T-helper 17 cell (primary cell): ENCODE data around the gene LRG1. TPM values are rescaled to one million over a fixed set of nuclear protein-coding genes. Genes with fewer than 3 reads are reported as not detected.

Source experiments
- ATAC-seq: fragments of 150-1000 bp; cut with Tn5 transposase; 2 replicates; pipeline ENCODE4 v1.10.0; 2021; ENCODE audit warnings: mild to moderate bottlenecking, moderate library complexity
- DNase-seq, 3 donors: peaks; one replicate each; pipeline versions ENCODE4 v3.0.0 to v3.0.0-alpha.2; 2020 to 2021
- H3K9me3 ChIP-seq: one replicate; pipeline ENCODE4 v1.7.0; 2013; ENCODE audit warnings: low read length, mild to moderate bottlenecking; ENCODE audit not compliant: control insufficient read depth, poor library complexity, severe bottlenecking
- H3K27ac Mint-ChIP-seq: one replicate; pipeline ENCODE4 v1.8.0; 2022; ENCODE audit warnings: mild to moderate bottlenecking, moderate library complexity, mixed read lengths
- H3K27me3 Mint-ChIP-seq: one replicate; pipeline ENCODE4 v1.8.0; 2022; ENCODE audit warnings: mixed read lengths
- H3K36me3 Mint-ChIP-seq: one replicate; pipeline ENCODE4 v1.8.0; 2022; ENCODE audit warnings: low read depth, mixed read lengths
- H3K4me1 Mint-ChIP-seq: one replicate; pipeline ENCODE4 v1.8.0; 2022; ENCODE audit warnings: mild to moderate bottlenecking, mixed read lengths
- H3K4me3 Mint-ChIP-seq: one replicate; pipeline ENCODE4 v1.8.0; 2022; ENCODE audit warnings: mild to moderate bottlenecking, moderate library complexity, mixed read lengths
- total RNA-seq, 4 donors: library from RNA in 2 of 4; stranded (reverse) in 2 of 4; gene quantifications; one replicate each; pipeline ENCODE4 v1.2.3 and lab custom pipeline; 2022 to 2026

Gene LRG1
- total RNA-seq, 2 donors from 2014 or later, result 0.17 to 0.31 TPM

DNA sequence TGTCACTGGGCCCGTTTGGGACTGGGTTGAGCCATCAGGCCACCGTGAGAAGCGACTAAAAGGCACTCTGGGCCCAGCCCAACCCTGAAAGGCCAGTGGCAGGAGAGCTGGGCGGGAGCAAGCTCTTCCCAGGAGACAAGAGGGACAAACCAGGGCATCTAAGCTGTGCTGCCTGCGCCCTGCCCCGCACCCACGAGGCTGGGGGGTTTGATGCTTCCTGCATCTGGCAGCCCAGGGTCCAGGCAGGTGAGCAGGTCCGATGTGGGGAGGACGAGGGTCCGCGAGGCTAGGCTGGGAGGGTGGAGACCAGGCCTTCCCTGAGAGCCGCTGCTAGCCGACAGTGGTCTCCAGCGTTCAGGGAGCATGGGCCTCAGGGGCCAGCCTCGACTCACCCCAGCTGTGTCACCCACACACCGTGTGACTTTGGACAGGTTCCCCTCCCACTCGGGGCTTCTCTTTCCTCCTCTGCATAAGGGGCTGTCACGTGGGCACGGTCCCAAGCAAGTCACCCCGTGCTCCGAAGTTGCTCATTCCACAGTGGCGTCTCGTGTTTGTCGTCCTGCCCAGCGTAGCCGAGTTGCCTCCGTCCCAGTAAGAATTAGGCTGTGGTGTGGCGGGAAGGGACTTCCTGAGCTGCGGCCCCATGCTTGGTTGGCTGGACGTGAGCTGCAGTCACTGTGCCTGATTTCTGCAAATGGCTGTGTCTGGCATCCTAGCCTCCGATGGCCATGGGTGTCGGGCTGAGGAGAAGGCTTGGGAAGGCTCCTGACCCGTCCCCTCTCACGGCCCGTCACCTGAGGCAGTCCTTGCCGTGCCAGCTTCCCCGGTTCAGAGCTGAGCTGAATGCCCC lies 37.3 kb downstream of the LRG1 start:
- H3K36me3 Mint-ChIP-seq, result peaks cover 2% of the 10 kb centered on the region
- ATAC-seq, result no peak
- no peak for DNase-seq
- H3K4me1 Mint-ChIP-seq, result peaks cover 5% of the 10 kb centered on the region
- no peak overlapping the region for H3K27ac Mint-ChIP-seq
- no peak overlapping the region for H3K4me3 Mint-ChIP-seq
- no peaks in the 10 kb centered on the region for H3K9me3 ChIP-seq
- no peaks in the 10 kb centered on the region for H3K27me3 Mint-ChIP-seq

DNA sequence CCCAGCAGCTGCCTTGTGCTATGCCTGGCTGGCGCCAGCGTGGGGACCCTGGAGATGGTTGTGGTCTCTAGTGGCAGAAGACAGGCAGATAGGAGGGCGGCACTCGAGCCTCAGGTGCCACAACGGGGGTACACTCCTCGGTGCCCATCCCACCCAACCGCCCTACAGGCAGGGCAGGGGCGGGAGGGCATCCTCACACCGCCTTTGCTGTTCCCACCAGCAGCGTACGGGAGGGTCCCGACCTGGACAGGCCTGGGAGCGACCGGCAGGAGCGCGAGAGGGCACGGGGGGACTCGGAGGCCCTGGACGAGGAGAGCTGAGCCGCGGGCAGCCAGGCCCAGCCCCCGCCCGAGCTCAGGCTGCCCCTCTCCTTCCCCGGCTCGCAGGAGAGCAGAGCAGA lies 38.1 kb downstream of the LRG1 start:
- H3K27ac Mint-ChIP-seq, result no peak overlapping the region
- no peaks in the 10 kb centered on the region for H3K27me3 Mint-ChIP-seq
- H3K4me1 Mint-ChIP-seq, result peaks cover 5% of the 10 kb centered on the region
- H3K9me3 ChIP-seq, result no peaks in the 10 kb centered on the region
- DNase-seq (no peak), ATAC-seq (no peak)
- H3K36me3 Mint-ChIP-seq, result peaks cover 2% of the 10 kb centered on the region
- no peak overlapping the region for H3K4me3 Mint-ChIP-seq

DNA sequence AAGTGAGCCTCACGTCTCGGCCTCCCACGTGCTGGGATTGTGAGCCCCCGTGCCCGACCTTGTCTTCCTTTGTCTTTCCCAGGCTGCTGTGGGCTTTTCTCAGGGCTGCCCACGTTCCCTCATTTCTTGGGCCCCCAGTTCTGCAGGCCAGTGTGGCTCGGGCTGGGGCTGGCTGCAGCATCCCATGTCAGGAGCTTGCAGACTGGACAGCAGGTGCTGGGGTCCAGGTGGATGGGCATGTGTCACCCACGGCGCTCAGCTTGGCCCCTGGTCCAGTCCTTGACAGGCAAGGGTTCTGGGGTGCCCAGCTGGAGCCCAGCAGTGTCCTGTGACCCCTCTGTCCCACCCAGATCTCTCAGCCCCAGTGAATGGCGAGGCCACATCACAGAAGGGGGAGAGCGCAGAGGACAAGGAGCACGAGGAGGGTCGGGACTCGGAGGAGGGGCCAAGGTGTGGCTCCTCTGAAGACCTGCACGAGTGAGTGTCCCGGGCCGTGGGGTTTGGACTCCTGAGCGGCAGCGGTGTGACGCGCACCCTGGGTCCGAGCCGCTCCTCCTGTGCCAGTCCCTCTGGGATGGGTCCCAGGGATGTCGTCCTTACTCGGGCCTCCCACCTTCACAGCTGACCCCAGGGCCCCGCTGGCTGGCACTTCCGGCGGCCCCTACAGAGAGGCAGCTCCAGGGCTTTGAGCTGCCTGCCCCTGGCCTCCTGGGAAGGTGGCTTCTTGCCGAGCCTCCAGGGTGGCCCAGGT lies 38.8 kb downstream of the LRG1 start:
- H3K4me3 Mint-ChIP-seq, result no peak overlapping the region
- H3K9me3 ChIP-seq, result no peaks in the 10 kb centered on the region
- no peak overlapping the region for H3K27ac Mint-ChIP-seq
- peaks cover 2% of the 10 kb centered on the region for H3K4me1 Mint-ChIP-seq
- H3K36me3 Mint-ChIP-seq, result no peaks in the 10 kb centered on the region
- DNase-seq (no peak), ATAC-seq (no peak)
- H3K27me3 Mint-ChIP-seq, result no peaks in the 10 kb centered on the region

DNA sequence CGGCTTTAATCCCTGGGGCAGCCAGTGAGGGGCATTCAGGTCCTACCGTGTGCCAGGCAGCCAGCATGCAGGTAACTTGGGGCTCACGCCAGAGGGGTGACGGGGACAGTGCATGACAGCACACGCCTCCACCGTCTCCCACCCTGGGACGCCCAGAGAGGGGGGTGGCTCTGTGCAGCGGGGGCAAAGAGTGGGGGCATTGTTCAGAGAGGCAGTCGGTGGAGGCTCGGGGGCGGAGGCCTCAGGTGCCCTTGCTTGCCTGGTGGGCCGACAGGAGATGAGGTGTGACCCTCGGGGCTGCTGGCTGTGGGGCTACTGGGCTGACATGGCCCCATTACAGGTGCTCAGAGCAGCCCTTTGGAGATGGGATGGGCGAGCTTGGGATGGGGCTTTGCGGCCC lies 40.0 kb downstream of the LRG1 start:
- Mint-ChIP-seq H3K4me1 (no peaks in the 10 kb centered on the region), H3K36me3 (no peaks in the 10 kb centered on the region), H3K27ac (no peak overlapping the region), H3K4me3 (no peak overlapping the region), H3K27me3 (no peaks in the 10 kb centered on the region)
- no peaks in the 10 kb centered on the region for H3K9me3 ChIP-seq
- DNase-seq, result no peak
- no peak for ATAC-seq

DNA sequence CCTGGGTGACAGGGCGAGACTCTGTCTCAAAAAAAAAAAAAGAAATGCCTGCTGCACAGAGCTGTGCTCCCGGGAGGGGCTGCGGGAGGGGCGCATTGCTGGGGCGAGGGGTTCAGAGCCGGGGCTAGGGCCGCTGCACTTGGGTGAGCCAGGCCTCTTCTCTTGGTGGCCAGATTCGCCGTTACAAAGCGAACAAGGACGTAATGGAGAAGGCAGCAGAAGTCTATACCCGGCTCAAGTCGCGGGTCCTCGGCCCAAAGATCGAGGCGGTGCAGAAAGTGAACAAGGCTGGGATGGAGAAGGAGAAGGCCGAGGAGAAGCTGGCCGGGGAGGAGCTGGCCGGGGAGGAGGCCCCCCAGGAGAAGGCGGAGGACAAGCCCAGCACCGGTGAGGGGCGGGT lies 40.5 kb downstream of the LRG1 start:
- no peak overlapping the region for H3K4me3 Mint-ChIP-seq
- ATAC-seq, result no peak
- H3K27me3 Mint-ChIP-seq, result no peaks in the 10 kb centered on the region
- no peak for DNase-seq
- no peak overlapping the region for H3K27ac Mint-ChIP-seq
- H3K9me3 ChIP-seq, result no peaks in the 10 kb centered on the region
- no peaks in the 10 kb centered on the region for H3K4me1 Mint-ChIP-seq
- no peaks in the 10 kb centered on the region for H3K36me3 Mint-ChIP-seq

DNA sequence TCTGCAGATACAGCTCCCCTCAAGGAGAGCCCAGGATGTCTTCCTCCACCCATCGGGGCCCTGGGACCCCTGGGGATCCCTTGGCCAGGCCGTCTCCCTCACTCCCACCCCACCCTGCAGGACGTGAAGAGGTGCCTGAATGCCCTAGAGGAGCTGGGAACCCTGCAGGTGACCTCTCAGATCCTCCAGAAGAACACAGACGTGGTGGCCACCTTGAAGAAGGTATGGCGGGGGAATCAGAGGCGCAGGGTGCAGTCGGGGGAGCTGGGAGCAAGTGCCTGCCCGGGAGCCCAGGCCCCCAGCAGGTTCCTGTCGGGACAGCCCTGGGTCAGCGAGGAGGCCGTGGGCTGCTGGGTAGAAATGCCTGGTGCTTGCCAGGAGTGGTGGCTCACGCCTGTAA lies 41.1 kb downstream of the LRG1 start:
- no peak for DNase-seq
- Mint-ChIP-seq H3K36me3 (no peaks in the 10 kb centered on the region), H3K4me1 (no peaks in the 10 kb centered on the region), H3K27ac (no peak overlapping the region), H3K4me3 (no peak overlapping the region), H3K27me3 (no peaks in the 10 kb centered on the region)
- no peak for ATAC-seq
- no peaks in the 10 kb centered on the region for H3K9me3 ChIP-seq

DNA sequence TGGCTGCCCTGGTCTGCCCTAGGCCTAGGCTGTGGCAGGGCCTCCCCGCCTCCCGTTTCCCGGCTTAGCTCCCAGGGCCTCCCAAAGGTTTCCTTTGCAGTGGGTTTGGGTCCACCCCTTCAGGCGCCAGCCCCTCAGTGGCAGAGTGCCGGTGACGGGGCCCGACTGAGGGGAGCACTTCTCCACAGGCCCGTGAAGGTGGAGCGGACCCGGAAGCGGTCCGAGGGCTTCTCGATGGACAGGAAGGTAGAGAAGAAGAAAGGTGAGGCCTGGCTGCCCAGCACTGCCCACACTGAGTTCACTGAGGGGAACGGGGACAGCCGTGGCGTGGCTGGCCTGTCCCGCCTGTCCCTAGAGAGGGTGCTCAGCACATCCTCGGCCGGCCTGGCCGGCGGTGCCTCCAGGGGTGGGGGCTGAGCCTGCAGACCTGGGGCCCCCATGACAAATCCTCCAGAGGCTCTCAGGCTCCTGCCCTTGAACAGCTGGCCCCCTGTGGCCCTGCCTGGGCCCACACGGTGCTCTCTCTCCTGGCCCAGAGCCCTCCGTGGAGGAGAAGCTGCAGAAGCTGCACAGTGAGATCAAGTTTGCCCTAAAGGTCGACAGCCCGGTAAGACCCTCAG lies 42.0 kb downstream of the LRG1 start:
- no peak overlapping the region for H3K27ac Mint-ChIP-seq
- DNase-seq, result no peak
- no peaks in the 10 kb centered on the region for H3K9me3 ChIP-seq
- ATAC-seq, result no peak
- no peak overlapping the region for H3K4me3 Mint-ChIP-seq
- no peaks in the 10 kb centered on the region for H3K36me3 Mint-ChIP-seq
- H3K27me3 Mint-ChIP-seq, result no peaks in the 10 kb centered on the region
- H3K4me1 Mint-ChIP-seq, result no peaks in the 10 kb centered on the region

DNA sequence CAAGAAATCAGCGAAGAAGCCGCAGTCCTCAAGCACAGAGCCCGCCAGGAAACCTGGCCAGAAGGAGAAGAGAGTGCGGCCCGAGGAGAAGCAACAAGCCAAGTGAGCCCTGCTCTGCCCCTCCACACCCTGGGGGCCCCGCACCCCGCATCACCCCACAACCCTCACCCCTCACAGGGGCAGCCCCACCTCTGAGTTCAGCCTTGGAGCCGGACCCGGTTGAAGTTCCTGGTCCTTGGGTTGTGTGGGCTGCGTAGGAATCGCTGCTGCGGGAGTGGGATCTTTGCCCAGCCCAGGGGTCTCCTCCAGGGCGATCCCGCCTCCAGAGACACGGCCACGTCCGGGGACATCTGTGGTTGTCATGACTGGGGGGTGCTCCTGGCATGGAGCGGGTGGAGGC lies 43.5 kb downstream of the LRG1 start:
- no peaks in the 10 kb centered on the region for H3K36me3 Mint-ChIP-seq
- ATAC-seq (no peak), DNase-seq (no peak)
- no peaks in the 10 kb centered on the region for H3K9me3 ChIP-seq
- no peaks in the 10 kb centered on the region for H3K4me1 Mint-ChIP-seq
- no peak overlapping the region for H3K4me3 Mint-ChIP-seq
- no peaks in the 10 kb centered on the region for H3K27me3 Mint-ChIP-seq
- no peak overlapping the region for H3K27ac Mint-ChIP-seq

DNA sequence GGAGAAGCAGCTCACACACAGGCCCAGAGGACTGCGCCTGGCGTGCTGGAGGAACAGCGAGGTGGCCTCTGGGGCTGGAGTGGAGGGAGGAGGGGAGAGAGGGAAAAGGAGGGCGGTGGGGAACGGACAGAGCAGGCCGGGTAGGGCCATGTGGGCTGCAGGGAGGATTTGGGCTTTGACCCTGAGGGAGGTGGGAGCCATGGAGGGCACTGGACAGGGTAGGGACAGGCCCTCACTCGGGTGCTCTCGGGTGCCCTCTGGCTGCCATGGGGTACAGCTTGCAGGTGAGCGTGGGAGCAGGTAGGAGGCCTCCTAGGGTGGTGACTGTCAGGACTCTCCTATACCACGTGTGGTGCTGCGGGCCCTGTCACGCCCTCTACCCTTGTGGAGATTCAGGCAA lies 44.4 kb downstream of the LRG1 start:
- ATAC-seq (no peak), DNase-seq (no peak)
- no peaks in the 10 kb centered on the region for H3K36me3 Mint-ChIP-seq
- no peaks in the 10 kb centered on the region for H3K9me3 ChIP-seq
- no peak overlapping the region for H3K4me3 Mint-ChIP-seq
- H3K4me1 Mint-ChIP-seq, result no peaks in the 10 kb centered on the region
- H3K27me3 Mint-ChIP-seq, result no peaks in the 10 kb centered on the region
- H3K27ac Mint-ChIP-seq, result no peak overlapping the region

DNA sequence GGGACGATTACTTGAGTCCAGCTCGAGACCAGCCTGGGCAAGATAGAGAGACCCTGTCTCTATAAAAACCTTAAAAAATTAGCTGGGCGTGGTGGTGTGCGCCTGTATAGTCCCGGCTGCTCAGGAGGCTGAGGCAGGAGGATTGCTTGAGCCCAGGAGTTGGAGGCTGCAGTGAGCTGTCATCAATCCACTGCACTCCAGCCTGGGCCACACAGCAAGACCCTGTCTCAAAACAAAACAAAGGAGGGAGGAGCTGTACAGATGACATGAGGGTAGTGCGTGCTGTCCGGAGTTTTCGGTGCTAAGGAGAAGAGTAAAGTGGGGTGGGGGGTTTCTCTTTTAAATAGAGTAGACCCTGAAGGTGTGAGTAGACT lies 45.2 kb downstream of the LRG1 start:
- no peak for DNase-seq
- ATAC-seq, result no peak
- Mint-ChIP-seq H3K36me3 (no peaks in the 10 kb centered on the region), H3K4me3 (no peak overlapping the region), H3K4me1 (no peaks in the 10 kb centered on the region), H3K27ac (no peak overlapping the region), H3K27me3 (no peaks in the 10 kb centered on the region)
- H3K9me3 ChIP-seq, result no peaks in the 10 kb centered on the region

DNA sequence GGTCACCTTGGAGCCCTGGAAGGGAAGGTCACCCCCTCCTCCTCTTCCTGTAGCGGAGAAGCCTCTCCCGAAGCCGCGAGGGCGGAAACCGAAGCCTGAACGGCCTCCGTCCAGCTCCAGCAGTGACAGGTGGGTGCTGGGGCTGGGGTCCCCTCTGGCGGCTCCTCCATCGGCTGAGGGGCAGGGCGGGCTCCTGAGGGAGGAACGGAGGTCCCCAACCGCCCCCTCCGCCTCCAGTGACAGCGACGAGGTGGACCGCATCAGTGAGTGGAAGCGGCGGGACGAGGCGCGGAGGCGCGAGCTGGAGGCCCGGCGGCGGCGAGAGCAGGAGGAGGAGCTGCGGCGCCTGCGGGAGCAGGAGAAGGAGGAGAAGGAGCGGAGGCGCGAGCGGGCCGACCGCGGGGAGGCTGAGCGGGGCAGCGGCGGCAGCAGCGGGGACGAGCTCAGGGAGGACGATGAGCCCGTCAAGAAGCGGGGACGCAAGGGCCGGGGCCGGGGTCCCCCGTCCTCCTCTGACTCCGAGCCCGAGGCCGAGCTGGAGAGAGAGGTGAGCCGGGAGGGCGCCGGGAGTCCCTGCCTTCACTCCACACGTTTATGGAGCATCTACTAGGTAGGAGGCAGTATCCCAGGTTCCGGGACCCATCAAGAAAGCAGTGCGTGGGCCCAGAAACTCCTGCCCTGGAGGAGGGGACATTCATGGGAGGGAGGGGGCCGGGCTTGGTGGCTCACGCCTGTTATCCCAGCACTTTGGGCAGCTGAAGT lies 45.7 kb downstream of the LRG1 start:
- no peaks in the 10 kb centered on the region for H3K36me3 Mint-ChIP-seq
- ATAC-seq, result no peak

DNA sequence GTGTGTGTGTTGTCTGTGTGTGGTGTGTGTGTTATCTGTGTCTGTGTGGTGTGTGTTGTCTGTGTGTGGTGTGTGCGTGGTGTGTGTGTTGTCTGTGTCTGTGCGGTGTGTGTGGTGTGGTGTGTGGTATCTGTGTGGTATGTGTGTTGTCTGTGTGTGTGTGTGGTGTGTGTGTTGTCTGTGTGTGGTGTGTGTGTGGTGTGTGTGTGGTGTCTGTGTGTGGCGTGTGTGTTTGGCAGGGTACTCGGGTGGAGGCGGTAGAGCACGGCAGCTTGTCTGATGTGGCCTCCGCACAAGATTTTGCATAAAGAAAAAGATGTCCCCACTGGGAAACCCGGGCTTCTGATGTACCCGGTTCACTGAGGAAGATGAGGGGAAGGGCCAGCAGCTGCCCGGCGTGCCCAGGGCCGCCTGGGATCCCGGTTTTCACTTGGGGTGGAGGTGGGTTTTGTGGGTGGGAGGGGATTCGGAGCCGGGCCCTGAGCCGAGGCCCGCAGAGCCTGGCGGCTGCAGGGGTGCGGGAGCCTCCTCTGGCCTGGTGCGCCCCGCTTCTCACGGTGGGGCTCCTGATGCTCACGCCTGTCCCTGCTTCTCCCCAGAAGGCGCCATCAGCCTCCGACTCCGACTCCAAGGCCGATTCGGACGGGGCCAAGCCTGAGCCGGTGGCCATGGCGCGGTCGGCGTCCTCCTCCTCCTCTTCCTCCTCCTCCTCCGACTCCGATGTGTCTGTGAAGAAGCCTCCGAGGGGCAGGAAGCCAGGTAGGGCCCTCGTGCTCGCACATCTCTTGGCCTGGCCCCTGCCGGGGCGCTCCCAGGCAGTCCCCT lies 46.5 kb downstream of the LRG1 start:
- DNase-seq (no peak), ATAC-seq (no peak)
- no peaks in the 10 kb centered on the region for H3K4me1 Mint-ChIP-seq
- no peaks in the 10 kb centered on the region for H3K27me3 Mint-ChIP-seq
- no peaks in the 10 kb centered on the region for H3K9me3 ChIP-seq
- H3K36me3 Mint-ChIP-seq, result peaks cover 2% of the 10 kb centered on the region
- no peak overlapping the region for H3K27ac Mint-ChIP-seq
- H3K4me3 Mint-ChIP-seq, result no peak overlapping the region

More for the DNA sequence above, 45.7 kb downstream of the LRG1 start:
- H3K4me1 Mint-ChIP-seq, result no peaks in the 10 kb centered on the region
- H3K27me3 Mint-ChIP-seq, result no peaks in the 10 kb centered on the region
- DNase-seq, result no peak
- no peak overlapping the region for H3K4me3 Mint-ChIP-seq
- no peaks in the 10 kb centered on the region for H3K9me3 ChIP-seq
- H3K27ac Mint-ChIP-seq, result no peak overlapping the region
